NCI-H1105 treated with DMSO at 0.1 percent for 48 hours (cell line): ENCODE data around the gene SPDEF.

Experiments
- DNase-seq: peaks from one replicate; lab custom pipeline; 2025; lab: John Stamatoyannopoulos, UW

The SPDEF gene

DNA sequence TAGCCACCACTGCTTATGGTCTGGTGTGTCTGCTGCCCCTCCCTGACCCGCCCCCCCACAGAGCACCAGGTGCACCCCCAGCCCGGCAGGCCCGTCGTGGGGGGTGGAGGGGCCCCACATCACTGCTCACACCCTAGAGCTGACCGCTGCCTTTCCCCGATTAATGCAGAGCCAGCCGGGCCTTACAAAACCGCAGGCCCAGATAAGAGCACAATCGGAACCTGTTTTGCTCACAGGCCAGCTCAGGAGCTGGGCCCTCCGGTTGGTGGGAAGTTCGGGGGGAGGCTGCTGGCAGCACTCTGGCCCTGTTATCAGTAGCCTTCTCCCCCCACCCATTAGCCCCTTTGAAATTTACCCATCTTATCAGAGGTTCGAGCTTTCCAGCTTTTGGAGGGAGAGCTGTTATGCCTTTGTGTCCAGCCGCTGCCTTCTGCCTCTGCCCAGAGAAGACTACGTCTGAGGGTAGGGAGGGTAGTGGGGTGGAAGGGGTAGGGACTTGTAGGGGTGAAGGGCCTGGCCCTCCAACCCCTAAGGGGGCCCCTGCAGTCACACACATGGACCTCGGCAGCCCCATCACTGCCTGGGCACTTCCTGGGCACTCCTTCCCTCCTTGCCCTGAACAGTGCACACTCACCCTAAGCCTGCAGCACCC is 6.9 kb upstream of the SPDEF start:
- DNase-seq = no peak

DNA sequence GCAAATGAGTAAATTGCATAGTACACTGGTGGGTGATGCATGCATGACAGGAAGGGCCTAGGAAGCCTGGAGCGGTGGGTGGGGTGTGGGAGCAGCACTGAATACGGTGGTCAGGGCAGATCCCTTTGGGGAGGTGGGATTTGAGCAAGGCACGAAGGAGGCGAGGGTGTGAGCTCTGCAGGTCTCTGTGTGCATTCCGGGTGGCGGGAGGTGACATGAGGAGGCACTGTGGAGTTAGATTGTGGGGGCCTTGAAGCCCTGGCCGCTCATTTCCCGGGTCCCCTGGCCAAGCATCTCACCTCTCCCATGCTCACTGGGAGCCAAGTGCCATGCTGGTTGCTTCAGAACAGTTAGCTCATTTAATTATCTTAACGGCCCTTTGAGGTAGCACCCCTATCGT is 6.2 kb upstream of the SPDEF start:
- DNase-seq = no peak

GRCh38 chr6:34561227-34561530 is 5.0 kb upstream of the SPDEF start:
- DNase-seq = no peak

DNA sequence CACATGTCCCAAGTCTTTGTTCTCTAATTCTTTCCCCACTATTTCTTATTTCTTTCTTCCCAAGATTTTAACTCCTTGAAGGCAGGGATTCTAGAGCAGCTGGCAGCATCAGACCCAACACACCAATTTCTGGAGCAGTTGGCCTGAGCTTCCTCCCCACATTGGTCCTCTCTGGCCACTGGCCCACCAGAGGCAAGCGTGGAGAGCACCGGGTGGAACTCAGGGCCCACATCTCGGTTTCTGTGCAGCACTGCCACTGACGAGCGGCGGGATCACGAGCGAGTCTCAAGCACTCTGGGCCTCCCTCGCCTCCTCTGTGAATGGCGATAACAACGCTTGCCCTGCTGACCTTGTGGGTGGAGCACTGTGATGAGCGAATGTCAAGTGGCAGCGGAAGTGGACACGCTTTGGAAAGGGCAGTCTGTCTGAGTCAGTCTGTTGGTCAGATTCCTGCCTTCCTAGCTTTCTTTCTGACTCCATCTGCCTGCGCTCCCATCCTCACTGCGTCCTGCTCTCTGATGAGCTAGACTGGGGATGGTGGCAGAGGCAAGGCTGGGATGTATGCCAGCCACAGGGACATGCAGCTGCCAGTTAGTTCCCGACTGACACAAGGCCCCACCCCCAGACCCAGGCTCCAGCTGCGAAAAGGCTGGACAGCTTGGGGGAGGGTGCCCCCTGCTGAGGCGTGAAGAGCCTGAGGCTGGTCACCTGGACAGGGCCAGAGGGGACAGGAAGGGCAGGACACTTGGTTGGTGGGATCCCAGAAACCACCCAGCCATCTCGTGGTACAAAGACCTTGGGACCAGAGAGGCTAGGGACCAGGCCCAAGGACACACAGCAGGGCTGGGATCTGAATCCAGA is 4.5 kb upstream of the SPDEF start:
- no peak for DNase-seq

- no peak for DNase-seq
Measured at GRCh38 chr6:34559651-34560365, 3.7 kb upstream of the SPDEF start.

DNA sequence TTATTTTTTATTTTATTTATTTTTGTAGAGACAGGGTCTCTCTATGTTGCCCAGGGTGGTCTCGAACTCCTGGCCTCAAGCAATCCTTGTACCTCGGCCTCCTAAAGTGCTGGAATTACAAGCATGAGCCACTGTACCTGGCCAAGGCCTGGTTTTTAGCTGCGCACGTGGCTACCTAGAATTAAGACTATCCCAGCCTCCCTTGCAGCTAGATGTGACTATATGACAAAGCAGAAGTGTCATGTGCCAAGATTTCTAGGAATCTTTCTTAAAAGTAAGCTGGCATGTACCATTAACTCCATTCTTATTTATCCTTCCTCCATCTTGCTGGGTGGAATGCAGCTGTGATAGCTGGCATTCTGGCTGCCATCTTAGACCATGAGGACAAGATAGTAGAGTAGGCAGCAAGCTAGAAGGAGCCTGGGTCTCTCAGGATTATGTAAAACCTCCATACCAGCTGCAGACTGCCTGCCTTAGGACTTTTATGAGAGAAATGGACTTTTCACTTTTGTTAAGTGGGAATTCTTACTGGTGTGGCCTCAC is 2.1 kb upstream of the SPDEF start:
- no peak for DNase-seq

DNA sequence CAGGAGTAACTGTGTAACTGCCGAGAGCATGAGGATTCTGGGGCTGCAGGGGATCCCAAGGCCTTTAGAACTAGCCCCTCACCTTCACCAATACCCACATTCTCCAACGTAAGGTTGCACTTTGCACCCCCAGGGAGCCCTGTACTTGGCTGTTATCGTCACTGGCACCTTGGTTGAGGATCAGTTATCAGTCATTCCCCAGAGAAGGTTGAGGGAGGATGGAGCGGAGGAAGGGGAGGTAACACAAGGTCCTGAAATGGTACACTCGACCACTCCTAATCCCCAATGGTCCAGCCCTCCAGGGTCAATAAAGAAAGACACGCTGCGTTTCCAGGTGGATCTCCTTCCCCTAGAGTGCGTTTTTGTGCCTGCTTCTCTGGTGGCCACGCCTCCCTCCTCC is 1.1 kb upstream of the SPDEF start:
- no peak for DNase-seq

GRCh38 chr6:34556493-34556892 is 364 bp upstream of the SPDEF start:
- DNase-seq = no peak

DNA sequence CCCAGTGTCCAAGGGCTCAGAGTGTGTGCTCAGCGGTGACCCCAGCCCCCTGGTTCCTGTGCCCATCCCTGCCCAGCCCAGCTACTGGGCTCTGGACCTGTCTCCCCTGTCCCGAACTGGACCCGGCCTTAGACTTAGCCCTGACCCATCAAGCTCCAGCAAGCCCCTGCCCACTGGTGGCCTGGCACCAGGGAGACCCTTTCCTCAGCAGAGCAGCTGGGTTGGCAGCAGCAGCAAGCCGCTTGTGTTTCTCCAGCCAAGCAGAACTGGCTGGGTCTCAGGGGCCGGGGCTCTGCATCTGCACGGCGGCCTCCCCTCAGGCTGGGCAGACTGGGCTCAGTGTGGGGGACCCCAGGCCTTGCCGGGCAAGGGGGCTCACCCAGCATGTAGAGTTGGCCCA is 801 bp downstream of the SPDEF start:
- no peak for DNase-seq

DNA sequence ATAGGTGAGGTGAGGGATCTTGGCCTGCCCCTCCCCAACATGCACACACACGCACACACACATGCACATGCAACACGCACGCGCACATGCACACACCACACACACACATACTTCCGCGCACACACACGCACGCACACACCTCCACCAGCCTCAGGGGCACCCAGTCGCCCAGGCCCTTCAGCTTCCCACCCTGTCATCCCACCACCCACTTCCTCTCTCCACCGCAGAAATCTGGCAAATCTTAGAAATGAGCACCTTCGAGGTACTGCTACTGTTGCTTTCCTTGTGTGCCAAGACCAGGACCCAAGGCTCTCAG is 1.2 kb downstream of the SPDEF start:
- DNase-seq = no peak

- DNase-seq = no peak
Measured at GRCh38 chr6:34554291-34555006, 1.7 kb downstream of the SPDEF start.

- no peak for DNase-seq
Measured at GRCh38 chr6:34553750-34554149, 2.4 kb downstream of the SPDEF start.

GRCh38 chr6:34553146-34553545 is 3.0 kb downstream of the SPDEF start:
- DNase-seq = no peak

DNA sequence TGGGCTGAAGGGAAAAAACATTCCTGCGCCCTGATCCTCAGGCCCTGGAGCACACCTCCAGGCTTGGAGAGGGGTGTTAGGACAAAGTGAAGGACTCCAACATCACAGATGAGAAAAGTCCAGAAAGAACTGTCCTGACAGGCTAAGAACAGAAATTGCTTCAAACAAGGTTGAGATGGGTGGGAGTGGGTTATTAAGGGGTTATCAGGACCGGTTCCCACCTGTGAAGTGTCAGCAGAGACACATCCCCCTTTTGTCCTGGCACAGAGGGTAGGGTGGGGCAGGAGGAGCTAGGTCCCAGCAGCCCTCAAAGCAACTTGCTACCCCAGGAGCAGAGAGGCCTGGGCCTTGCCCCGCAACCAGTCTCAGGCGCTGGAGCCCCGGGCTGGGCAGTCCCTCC is 3.5 kb downstream of the SPDEF start:
- DNase-seq = no peak

- no peak for DNase-seq
Measured at GRCh38 chr6:34551720-34552119, 4.4 kb downstream of the SPDEF start.

DNA sequence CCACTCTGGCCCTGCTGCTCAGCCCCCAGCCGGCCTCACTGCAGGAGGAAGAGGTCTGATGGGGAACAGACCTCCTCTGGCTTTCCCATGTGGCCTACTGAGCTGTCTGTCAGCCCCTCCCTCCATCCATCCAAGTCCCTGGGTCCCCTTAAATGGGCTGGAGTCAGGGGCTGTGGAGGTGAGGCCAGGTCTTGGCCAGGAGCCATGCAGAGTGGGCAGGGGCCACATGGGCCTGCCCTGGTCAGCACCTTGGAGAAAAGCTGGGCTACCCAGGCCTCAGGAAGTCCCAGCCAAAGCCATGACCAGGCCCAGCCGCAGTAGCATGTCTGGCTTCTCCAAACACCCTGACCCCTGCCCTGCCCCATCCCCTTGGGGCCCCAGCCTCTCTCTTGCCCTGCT is 6.3 kb downstream of the SPDEF start:
- no peak for DNase-seq

GRCh38 chr6:34549026-34549803 is 6.9 kb downstream of the SPDEF start:
- no peak for DNase-seq

DNA sequence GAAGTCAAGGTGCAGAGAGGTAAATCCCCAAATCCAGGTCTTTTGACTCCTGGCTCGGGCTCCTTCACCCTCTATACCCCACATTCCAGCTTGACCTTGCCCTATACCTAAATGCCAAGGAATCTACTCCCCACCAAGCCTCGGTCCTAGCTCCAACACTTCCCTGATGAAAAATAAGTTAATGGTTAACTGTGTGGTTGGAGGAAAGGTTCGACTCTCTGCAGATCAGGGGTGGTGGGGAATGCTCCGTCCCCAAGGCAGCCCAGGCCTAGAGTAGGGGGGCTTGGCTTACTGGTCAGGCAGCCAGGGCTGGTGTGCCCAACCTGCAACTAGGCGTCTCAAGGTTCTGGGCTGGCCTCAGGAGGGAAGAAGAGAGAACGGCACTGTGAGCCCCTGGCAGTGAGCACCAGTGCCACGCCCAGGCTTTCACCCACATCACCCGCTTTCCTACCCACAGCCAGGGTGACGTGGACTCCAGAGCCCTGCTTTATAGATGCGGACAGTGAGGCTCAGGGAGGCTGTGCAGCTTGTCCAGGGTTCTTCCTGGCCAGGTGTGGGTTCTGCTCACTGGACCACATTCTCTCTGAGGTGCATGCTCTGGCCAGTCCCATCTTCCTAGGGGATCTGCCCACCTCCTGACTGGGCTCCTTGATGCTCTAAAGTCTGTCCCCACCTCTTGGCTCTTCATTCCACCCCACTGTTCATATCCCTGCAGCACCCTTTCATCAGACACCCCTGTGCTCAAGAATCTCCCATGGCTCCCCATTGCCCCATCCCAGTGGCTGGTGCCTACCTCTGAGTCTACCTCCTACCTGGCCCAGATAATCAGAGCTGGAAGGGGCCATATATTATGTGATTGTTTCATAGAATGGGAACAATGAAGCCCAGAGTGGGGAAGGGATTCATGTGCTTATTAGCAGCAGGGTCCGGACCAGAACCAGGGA is 8.2 kb downstream of the SPDEF start:
- DNase-seq = no peak

GRCh38 chr6:34546551-34547321 is 9.4 kb downstream of the SPDEF start:
- DNase-seq = peak; percentile 97
